OCI-LY3 (cell line): ENCODE measurements around the gene LRRC8D.

Experiments used
- H2AFZ ChIP-seq: fragments of 200-600, 300-600 bp; shearing (Covaris generic); 2 replicates; pipeline ENCODE4 v1.6.0; 2014; ENCODE audit warnings: antibody characterized with exemption, low read depth, low read length
- H3K27ac ChIP-seq: fragments of 200-600, 300-600 bp; sonication (generic); 2 replicates; pipeline ENCODE4 v1.5.1; 2014; ENCODE audit warnings: mild to moderate bottlenecking, low read length, moderate library complexity, mixed read lengths
- H3K27me3 ChIP-seq: fragments of 200-600, 300-600 bp; sonication (generic); 2 replicates; pipeline ENCODE4 v1.6.1; 2014; ENCODE audit warnings: low read depth, low read length, mixed read lengths
- H3K36me3 ChIP-seq: fragments of 200-600, 300-600 bp; sonication (generic); replicated peaks from 2 replicates; pipeline ENCODE3; 2014; ENCODE audit warnings: low read depth, low read length, mixed read lengths
- H3K4me1 ChIP-seq: fragments of 300-600, 200-600 bp; sonication (generic); 2 replicates; pipeline ENCODE4 v1.6.1; 2014; ENCODE audit warnings: low read length, mixed read lengths
- H3K4me2 ChIP-seq: fragments of 200-600, 300-600 bp; sonication (generic); 2 replicates; pipeline ENCODE4 v1.6.1; 2014; ENCODE audit warnings: low read length, mixed read lengths
- H3K4me3 ChIP-seq: fragments of 300-600, 200-600 bp; sonication (generic); 2 replicates; pipeline ENCODE4 v1.5.1; 2014; ENCODE audit warnings: antibody characterized with exemption, mild to moderate bottlenecking, low read length, moderate library complexity
- H3K79me2 ChIP-seq: fragments of 300-600, 200-600 bp; shearing (Covaris generic); 2 replicates; pipeline ENCODE4 v1.6.1; 2014; ENCODE audit warnings: mild to moderate bottlenecking, low read length, mixed read lengths
- H3K9ac ChIP-seq: fragments of 300-600, 200-600 bp; shearing (Covaris generic); 2 replicates; pipeline ENCODE4 v1.6.0; 2014; ENCODE audit warnings: mild to moderate bottlenecking, low read length, moderate library complexity
- H3K9me3 ChIP-seq: fragments of 200-600, 300-600 bp; shearing (Covaris generic); 2 replicates; pipeline ENCODE4 v1.6.1; 2014; ENCODE audit warnings: low read length, mixed read lengths; ENCODE audit not compliant: insufficient read depth
- H4K20me1 ChIP-seq: fragments of 200-600, 300-600 bp; sonication (generic); 2 replicates; pipeline ENCODE4 v1.6.1; 2016; ENCODE audit warnings: low read length, mixed read lengths; ENCODE audit not compliant: insufficient read depth
- EZH2phosphoT487 ChIP-seq: fragments of 200-600 bp; shearing (Covaris generic); IDR thresholded peaks from 2 replicates; pipeline ENCODE4 v1.6.1; 2018; ENCODE audit warnings: antibody characterized with exemption, mixed run types, low read depth
- TF ChIP-seq, protein P1 (sequence below): fragments of 200-600, 300-600 bp; sonication (generic); IDR thresholded peaks from 2 replicates; pipeline ENCODE4 v1.5.1; 2014; ENCODE audit warnings: antibody characterized with exemption, low read length, low read depth

Gene LRRC8D

DNA sequence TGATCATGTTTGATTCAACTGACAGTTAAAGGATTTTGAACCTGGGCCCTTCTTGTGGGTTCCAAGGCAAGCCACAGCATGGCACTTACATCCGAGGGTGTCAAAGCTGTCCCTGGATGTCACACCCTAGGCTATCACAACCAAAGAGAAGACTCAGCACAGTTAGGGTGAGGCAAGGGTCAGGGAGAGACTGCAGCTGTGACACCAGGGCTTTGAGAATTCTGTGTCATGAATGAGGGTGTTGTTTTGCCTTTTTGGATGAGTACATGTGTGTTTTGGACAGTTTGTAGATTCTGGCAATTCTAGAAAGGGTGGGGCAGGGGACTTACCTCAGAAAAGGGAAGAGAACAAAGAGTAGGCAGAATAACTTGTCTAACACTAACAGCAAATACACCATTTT, 136.3 kb downstream of the LRRC8D start:
- TF ChIP-seq, protein P1, sequence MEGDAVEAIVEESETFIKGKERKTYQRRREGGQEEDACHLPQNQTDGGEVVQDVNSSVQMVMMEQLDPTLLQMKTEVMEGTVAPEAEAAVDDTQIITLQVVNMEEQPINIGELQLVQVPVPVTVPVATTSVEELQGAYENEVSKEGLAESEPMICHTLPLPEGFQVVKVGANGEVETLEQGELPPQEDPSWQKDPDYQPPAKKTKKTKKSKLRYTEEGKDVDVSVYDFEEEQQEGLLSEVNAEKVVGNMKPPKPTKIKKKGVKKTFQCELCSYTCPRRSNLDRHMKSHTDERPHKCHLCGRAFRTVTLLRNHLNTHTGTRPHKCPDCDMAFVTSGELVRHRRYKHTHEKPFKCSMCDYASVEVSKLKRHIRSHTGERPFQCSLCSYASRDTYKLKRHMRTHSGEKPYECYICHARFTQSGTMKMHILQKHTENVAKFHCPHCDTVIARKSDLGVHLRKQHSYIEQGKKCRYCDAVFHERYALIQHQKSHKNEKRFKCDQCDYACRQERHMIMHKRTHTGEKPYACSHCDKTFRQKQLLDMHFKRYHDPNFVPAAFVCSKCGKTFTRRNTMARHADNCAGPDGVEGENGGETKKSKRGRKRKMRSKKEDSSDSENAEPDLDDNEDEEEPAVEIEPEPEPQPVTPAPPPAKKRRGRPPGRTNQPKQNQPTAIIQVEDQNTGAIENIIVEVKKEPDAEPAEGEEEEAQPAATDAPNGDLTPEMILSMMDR: no peak
- no peak for TF ChIP-seq EZH2phosphoT487
- no peak overlapping the region for H3K9ac ChIP-seq
- H3K4me3 ChIP-seq: no peak overlapping the region
- H3K4me2 ChIP-seq: no peak overlapping the region
- no peaks in the 10 kb centered on the region for H3K79me2 ChIP-seq
- H3K27me3 ChIP-seq: no peaks in the 10 kb centered on the region
- no peaks in the 10 kb centered on the region for H3K36me3 ChIP-seq
- no peaks in the 10 kb centered on the region for H4K20me1 ChIP-seq
- no peak overlapping the region for H2AFZ ChIP-seq
- H3K27ac ChIP-seq: no peak overlapping the region
- peaks cover 14% of the 10 kb centered on the region for H3K4me1 ChIP-seq
- no peaks in the 10 kb centered on the region for H3K9me3 ChIP-seq

GRCh38 chr1:89958851-89959654, 138.2 kb downstream of the LRRC8D start:
- no peak for TF ChIP-seq EZH2phosphoT487
- TF ChIP-seq, protein P1: no peak
- no peaks in the 10 kb centered on the region for H4K20me1 ChIP-seq
- H3K27me3 ChIP-seq: no peaks in the 10 kb centered on the region
- H3K4me2 ChIP-seq: no peak overlapping the region
- no peaks in the 10 kb centered on the region for H3K9me3 ChIP-seq
- H3K4me3 ChIP-seq: no peak overlapping the region
- no peak overlapping the region for H2AFZ ChIP-seq
- no peaks in the 10 kb centered on the region for H3K4me1 ChIP-seq
- H3K9ac ChIP-seq: no peak overlapping the region
- H3K27ac ChIP-seq: no peak overlapping the region
- no peaks in the 10 kb centered on the region for H3K36me3 ChIP-seq
- no peaks in the 10 kb centered on the region for H3K79me2 ChIP-seq

GRCh38 chr1:89959719-89960118, 138.9 kb downstream of the LRRC8D start:
- Histone ChIP-seq H4K20me1 (no peaks in the 10 kb centered on the region), H2AFZ (no peak overlapping the region), H3K27me3 (no peaks in the 10 kb centered on the region), H3K9ac (no peak overlapping the region), H3K4me2 (no peak overlapping the region), H3K4me3 (no peak overlapping the region), H3K27ac (no peak overlapping the region), H3K36me3 (no peaks in the 10 kb centered on the region), H3K79me2 (no peaks in the 10 kb centered on the region), H3K4me1 (no peaks in the 10 kb centered on the region), H3K9me3 (no peaks in the 10 kb centered on the region)
- no peak for TF ChIP-seq EZH2phosphoT487
- TF ChIP-seq, protein P1: no peak

DNA sequence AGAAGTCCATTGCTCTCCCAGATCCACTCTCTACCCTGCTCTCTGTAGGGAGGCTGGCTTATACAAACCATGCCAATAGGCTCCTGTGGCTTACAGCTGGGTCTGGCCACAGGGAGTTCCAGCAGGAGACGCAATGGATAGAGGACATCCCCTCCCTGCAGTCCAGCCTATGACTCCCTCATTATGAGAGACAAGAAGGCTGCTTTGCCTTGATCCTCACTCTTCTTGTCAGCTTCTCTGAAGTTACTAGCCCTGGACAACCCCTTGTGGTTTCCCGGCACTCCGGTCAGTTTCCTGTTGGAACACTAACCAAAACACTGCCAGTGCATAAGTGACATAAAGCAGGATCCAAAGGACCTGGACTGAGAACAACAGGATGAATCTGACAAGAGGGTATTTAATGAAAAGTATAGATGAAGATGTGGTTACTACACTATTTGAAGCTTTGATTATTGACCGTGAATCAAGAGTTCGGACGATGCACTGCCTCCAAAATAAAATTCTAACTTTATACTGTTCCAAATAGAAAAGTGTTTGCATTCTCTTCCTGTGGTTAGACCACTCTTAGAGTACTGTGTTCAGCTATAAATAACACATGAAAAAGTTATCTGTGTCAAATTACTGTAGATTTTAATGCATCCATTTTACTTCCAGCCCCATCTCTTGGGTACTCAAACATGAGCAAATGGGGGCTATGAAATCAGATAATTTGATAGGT, 141.4 kb downstream of the LRRC8D start:
- Histone ChIP-seq H3K27me3 (no peaks in the 10 kb centered on the region), H3K9me3 (no peaks in the 10 kb centered on the region), H3K9ac (no peak overlapping the region), H3K4me2 (no peak overlapping the region), H4K20me1 (no peaks in the 10 kb centered on the region), H3K36me3 (no peaks in the 10 kb centered on the region), H3K4me1 (peaks cover 9% of the 10 kb centered on the region), H3K4me3 (no peak overlapping the region), H2AFZ (no peak overlapping the region), H3K79me2 (no peaks in the 10 kb centered on the region), H3K27ac (no peak overlapping the region)
- no peak for TF ChIP-seq EZH2phosphoT487
- TF ChIP-seq, protein P1: no peak
